HFF-Myc (cell line): ENCODE results near the gene ETNK2.
"Not testable (repeated sequence)": the region's sequence is repeated elsewhere in the genome, so short reads cannot be mapped to it uniquely, and the experiment has no call there.

Source experiments
- DNase-seq: peaks from one replicate; pipeline ENCODE4 v3.0.0-alpha.2; 2011; ENCODE audit warnings: low read depth; ENCODE audit errors: extremely low read depth
- H3K4me3 ChIP-seq: replicated peaks from 2 replicates; pipeline ENCODE4 v1.5.1; 2011; ENCODE audit warnings: low read depth, mild to moderate bottlenecking, control low read depth, low read length
- CTCF ChIP-seq: IDR thresholded peaks from 2 replicates; pipeline ENCODE4 v1.5.1; 2012; ENCODE audit warnings: mild to moderate bottlenecking, low read depth, low read length, control low read depth; ENCODE audit errors: missing control alignments

The ETNK2 gene

DNA sequence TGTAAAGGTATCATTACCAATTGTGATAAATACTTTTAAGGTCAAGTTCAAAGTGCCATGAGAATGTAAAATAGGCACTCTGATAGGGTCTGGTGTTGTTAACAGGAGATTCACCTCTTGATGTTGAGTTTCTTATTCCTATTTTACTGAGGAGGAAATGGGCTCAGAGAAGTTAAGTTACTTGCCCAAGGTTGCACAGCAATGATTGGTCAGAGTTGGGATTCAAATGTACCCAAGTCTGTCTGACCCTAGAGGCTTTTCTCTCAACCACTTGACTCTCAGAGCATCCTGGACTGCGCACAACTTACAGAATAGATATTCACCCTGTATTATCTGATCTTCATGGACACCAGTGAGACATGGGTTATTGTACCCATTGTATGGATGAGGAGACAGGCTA is 45.0 kb downstream of the ETNK2 start:
- no peak overlapping the region for H3K4me3 ChIP-seq
- TF ChIP-seq CTCF: no peak
- DNase-seq: no peak

- no peak overlapping the region for H3K4me3 ChIP-seq
- no peak for TF ChIP-seq CTCF
- DNase-seq: no peak
These were observed 46.7 kb downstream of the ETNK2 start for GRCh38 chr1:204105131-204105515.

DNA sequence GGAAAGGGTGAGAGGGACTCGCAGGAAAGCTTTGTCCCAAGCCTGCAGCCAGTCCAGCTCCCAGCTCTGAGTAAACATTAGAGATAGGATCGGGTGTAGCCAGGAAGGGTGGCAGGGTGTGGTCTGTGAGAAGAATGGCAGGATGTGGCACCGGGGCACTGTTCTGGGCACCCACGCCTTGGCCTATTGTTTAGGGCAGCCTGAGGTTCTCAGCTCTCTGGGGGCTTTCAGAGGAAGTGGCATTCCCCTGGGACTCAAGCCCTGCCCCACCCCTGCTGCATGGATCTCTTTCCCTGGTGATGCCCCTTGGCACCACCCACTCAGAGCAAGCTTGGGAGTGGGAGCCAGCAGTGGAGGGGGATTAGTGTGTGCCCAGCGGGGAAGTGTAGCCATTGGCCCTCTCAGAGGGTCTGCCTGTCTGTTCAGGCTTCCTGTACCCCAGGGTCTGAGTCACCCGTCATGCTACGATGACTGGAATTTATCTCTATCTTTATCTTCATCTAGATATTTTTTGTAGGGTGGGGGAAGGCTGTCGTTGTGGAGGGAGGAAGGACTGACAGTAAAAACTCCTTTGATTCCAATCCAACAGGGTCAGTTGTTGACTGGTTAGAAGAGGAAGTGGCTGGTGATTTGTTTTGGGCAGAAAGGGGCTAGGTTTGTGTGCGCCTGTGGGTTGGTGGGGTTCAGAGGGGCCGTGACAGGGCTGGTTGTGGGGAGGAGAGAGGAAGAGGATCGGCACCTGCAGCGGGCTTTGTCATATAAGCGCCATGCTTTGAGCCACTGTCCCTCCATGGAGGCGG is 47.3 kb downstream of the ETNK2 start:
- no peak overlapping the region for H3K4me3 ChIP-seq
- TF ChIP-seq CTCF: no peak

DNA sequence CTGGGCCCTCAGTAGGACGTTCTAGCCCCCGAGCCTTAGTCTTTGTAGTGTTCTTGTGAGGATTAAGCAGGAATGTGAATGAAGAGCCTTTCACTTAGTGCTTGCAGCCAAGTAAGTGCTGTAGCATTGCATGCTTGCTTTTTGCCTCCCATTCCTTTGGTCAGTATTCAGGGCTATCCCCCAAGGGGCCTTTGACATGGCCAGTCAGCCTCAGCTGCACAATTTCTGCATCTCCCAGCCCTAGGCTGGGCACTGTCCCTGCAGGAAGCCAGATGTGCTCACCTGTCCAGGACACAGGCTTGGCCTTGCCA is 48.5 kb downstream of the ETNK2 start:
- no peak for TF ChIP-seq CTCF
- no peak overlapping the region for H3K4me3 ChIP-seq
- no peak for DNase-seq

More for the DNA sequence above, 47.3 kb downstream of the ETNK2 start:
- DNase-seq: no peak

DNA sequence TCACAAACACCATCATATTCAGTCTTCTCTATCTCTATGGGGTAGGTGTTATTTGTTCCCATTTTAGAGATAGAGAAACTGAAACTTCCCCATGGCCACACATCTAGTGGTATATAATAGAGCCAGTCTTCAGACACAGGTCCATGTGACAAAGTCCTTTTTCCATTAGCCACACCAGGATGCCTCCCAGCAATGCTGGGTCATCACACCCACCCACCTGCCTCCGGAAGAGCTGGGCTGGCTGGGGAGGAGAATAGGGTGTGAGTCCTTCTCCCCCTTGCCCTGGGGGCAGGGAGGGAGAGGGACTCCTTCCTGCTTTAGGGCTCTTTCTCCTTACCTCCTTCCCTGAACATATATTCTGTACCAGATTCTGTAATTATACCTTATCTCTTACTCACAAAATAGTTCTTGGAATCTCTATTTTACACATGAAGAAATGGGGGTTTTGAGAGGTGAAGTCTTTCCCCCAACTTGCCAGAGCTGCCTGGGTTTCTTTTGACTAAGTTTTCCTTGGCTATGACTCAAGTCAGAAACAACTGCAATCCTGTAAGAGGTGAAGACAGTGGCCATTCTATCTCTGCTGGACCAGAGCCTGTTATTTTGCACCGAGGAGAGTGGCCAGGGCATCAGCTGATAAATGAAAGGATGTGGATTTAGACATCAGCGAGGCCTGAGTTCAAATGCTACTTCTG is 49.0 kb downstream of the ETNK2 start:
- no peak for TF ChIP-seq CTCF
- H3K4me3 ChIP-seq: no peak overlapping the region
- no peak for DNase-seq

- no peak for TF ChIP-seq CTCF
- no peak for DNase-seq
- no peak overlapping the region for H3K4me3 ChIP-seq
These were observed 49.7 kb downstream of the ETNK2 start for GRCh38 chr1:204102029-204102611.

DNA sequence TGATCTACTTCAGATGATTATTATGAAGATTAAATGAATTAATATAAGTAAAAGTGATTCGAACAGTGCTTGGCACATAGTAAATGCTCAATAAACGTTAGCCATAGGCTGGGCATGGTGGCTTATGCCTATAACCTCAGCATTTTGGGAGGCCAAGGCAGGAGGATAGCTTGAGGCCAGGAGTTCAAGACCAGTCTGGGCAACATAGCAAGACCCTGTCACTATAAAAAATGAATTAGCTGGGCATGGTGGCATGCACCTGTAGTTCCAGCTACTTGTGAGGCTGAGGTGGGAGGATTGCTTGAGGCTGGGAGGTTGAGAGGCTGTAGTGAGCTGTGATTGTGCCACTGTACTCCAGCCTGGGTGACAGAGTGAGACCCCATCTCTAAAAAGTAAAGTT is 52.1 kb downstream of the ETNK2 start:
- not testable (repeated sequence) for DNase-seq, H3K4me3 ChIP-seq
